Retinal pigment epithelial cell (primary cell): ENCODE measurements around the gene C19orf47.

Experiments
- DNase-seq: peaks from one replicate; pipeline ENCODE4 v3.0.0-alpha.2; 2010; ENCODE audit warnings: low read depth
- H3K4me3 ChIP-seq: 2 replicates; pipeline ENCODE4 v1.5.1; 2011; ENCODE audit warnings: mild to moderate bottlenecking, low read length, control low read depth, moderate library complexity
- TF ChIP-seq, protein P1 (sequence below): conservative IDR thresholded peaks from 2 replicates; pipeline ENCODE4 v1.5.1; 2011; ENCODE audit warnings: low read depth, low read length, control low read depth, inconsistent platforms

Gene C19orf47

GRCh38 chr19:40383668-40384248 lies 35.6 kb upstream of the C19orf47 start:
- no peak for DNase-seq
- H3K4me3 ChIP-seq: no peak overlapping the region
- TF ChIP-seq, protein P1, sequence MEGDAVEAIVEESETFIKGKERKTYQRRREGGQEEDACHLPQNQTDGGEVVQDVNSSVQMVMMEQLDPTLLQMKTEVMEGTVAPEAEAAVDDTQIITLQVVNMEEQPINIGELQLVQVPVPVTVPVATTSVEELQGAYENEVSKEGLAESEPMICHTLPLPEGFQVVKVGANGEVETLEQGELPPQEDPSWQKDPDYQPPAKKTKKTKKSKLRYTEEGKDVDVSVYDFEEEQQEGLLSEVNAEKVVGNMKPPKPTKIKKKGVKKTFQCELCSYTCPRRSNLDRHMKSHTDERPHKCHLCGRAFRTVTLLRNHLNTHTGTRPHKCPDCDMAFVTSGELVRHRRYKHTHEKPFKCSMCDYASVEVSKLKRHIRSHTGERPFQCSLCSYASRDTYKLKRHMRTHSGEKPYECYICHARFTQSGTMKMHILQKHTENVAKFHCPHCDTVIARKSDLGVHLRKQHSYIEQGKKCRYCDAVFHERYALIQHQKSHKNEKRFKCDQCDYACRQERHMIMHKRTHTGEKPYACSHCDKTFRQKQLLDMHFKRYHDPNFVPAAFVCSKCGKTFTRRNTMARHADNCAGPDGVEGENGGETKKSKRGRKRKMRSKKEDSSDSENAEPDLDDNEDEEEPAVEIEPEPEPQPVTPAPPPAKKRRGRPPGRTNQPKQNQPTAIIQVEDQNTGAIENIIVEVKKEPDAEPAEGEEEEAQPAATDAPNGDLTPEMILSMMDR: no peak

GRCh38 chr19:40381321-40381720 lies 33.1 kb upstream of the C19orf47 start:
- H3K4me3 ChIP-seq: no peak overlapping the region
- DNase-seq: no peak
- TF ChIP-seq, protein P1: peak; percentile 25

DNA sequence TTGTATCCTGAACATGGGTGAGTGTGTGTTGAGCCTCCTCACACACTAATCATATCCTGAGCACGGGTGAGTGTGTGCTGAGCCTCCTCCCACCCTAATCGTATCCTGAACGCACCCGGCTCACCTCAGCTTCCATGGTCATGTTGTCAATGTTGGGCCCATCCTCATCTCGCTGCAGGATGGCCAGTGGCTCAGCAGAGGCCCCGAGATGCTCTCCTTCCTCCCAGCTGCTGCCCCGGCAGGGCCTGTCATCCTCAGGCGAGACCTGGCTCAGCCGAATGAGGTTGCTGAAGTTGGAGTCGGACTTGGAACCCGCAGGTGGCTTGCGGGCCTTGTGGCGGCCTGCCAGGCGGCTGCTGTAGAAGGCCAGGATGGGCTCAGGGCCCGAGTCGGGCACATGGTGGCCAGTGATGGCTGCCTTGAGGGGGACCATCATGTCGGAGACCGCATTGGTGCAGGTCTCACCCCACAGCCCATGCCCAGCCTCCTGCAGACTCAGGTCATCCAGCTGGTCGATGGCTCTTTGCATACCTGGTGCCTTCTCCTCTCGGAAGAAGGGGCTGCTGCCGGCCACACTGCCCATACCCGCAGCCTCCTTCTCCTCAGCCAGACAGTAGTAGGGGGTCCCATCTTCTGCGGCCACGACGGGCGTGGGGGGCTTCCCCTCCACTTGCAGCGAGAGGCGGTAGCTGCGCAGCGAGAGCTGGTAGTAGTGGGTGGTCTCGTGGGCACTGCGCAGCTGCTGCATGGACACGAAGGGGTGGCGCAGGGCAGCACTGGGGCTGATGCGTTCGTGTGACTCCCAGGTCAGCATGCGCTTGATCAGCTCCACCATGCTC lies 32.2 kb upstream of the C19orf47 start:
- H3K4me3 ChIP-seq: no peak overlapping the region
- DNase-seq: no peak
- TF ChIP-seq, protein P1: no peak

GRCh38 chr19:40379446-40380198 lies 31.4 kb upstream of the C19orf47 start:
- TF ChIP-seq, protein P1: no peak
- no peak overlapping the region for H3K4me3 ChIP-seq
- DNase-seq: no peak

- TF ChIP-seq, protein P1: no peak
Observed at GRCh38 chr19:40378509-40378908, 30.3 kb upstream of the C19orf47 start.

DNA sequence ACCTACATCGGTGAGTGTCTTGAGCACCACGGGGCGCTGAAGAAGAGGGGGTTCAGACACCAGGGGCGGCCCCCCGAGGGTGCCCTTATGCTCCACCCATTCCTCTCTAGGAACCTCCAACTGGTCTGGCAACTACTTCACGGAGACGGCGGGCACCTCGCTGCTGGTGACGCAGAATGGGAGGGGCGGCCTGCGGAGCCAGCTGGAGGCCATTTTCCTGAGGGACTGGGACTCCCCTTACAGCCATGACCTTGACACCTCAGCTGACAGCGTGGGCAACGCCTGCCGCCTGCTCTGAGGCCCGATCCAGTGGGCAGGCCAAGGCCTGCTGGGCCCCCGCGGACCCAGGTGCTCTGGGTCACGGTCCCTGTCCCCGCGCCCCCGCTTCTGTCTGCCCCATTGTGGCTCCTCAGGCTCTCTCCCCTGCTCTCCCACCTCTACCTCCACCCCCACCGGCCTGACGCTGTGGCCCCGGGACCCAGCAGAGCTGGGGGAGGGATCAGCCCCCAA lies 29.7 kb upstream of the C19orf47 start:
- DNase-seq: no peak
- H3K4me3 ChIP-seq: no peak overlapping the region
- TF ChIP-seq, protein P1: no peak

More at GRCh38 chr19:40378509-40378908, 30.3 kb upstream of the C19orf47 start:
- no peak overlapping the region for H3K4me3 ChIP-seq
- no peak for DNase-seq
